ENCODE results near the gene NPEPPS.
"Not testable (repeated sequence)": the region's sequence is repeated elsewhere in the genome, so short reads cannot be mapped to it uniquely, and the experiment has no call there.

NPEPPS gene

DNA sequence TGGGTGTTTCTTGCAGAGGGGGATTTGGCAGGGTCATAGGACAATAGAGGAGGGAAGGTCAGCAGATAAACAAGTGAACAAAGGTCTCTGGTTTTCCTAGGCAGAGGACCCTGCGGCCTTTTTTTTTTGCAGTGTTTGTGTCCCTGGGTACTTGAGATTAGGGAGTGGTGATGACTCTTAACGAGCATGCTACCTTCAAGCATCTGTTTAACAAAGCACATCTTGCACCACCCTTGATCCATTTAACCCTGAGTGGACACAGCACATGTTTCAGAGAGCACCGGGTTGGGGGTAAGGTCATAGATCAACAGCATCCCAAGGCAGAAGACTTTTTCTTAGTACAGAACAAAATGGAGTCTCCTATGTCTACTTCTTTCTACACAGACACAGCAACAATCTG lies 25.2 kb downstream of the NPEPPS start:
- DNase-seq (ENCODE audit: extremely low spot score); CTCF ChIA-PET; POLR2A ChIA-PET: not testable (repeated sequence)

DNA sequence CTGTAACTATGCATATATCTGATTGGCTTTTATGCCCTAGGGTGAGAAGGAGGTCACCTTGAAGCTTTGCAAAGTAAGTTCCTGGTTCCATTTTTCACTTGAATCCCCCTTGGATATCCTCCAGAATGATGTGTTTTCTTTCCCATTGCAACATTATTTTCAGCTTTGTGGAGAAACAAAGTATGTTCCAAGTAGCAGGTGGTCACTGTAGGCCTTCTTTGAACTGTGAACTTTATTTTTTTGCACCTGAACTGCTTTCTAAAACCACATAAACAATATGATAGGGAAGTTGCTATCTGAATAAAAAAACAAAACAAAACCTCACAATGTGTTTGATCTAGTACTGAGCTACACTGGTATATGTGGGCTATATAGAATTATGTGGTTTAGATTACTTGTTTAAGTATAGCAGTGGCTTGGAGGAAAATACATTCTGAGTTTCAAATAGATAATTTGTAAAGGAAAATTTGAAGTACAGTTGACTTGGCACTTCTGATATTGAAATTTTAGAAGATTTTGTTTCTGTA lies 29.7 kb downstream of the NPEPPS start:
- CTCF ChIA-PET; POLR2A ChIA-PET; DNase-seq (ENCODE audit: extremely low spot score): not testable (repeated sequence)

DNA sequence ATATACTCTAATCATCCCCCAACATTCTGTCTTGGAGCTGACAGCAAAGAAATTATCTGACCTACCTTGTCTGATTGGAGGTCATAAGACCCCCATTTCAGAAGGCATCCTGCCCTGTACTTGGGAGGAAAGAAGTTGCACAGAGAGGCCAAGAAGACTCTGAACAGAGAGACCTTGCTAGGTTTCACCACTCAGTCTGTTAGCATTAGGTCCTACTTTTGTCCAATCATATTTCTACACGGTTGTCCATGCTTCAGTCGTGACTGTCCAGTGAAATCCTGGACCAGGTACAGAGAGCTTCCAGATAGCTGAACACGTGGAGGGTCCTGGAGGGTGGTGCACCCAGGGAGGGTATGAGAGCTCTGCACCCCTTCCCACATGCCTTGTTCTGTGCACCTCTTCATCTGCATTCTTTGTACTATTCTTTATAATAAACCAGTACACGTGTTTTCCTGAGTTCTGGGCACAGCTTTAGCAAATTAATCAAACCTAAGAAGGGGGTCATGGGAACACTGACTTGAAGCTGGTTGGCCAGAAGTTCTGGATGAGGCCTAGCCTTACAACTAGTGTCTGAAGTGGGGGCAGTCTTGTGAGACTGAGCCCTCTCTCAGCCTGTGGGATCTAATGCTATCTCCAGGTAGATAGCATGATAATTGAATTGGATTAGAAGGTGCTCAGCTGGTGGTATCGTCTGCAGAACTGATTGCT lies 30.9 kb downstream of the NPEPPS start:
- DNase-seq (ENCODE audit: extremely low spot score); POLR2A ChIA-PET; CTCF ChIA-PET: not testable (repeated sequence)

DNA sequence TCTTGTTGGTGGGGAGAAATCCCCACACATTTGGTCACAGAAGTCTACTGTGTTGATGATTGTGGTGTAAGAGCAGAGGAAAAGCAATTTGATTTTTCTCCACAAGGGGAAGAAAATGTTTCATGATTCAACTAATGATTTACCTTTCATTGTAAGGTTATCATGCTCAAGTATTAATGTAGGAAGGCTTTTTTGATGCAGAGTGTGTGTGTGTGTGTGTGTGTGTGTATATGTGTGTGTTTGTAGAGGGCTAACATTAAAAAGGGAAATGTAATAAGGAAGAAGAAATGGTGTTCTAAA lies 31.4 kb downstream of the NPEPPS start:
- DNase-seq (ENCODE audit: extremely low spot score); CTCF ChIA-PET; POLR2A ChIA-PET: not testable (repeated sequence)

DNA sequence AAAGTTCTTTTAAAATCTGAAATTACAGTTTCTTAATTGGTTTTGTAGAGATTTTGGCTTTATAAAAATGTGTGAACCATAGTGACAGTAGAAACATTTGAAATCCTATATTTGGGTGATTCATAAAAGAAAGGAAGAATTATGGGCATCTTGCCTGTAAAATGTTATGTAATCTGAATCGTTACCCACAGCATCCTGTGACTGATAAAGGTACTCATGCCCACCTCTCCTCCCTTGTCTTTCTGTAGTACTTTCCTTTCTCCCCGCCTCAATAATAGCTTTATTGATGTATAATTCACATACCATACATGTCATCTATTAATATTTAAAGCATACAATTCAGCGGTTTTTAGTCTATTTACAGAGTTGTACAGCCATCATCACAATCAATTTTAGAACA lies 36.4 kb downstream of the NPEPPS start:
- DNase-seq (ENCODE audit: extremely low spot score); CTCF ChIA-PET; POLR2A ChIA-PET: not testable (repeated sequence)

DNA sequence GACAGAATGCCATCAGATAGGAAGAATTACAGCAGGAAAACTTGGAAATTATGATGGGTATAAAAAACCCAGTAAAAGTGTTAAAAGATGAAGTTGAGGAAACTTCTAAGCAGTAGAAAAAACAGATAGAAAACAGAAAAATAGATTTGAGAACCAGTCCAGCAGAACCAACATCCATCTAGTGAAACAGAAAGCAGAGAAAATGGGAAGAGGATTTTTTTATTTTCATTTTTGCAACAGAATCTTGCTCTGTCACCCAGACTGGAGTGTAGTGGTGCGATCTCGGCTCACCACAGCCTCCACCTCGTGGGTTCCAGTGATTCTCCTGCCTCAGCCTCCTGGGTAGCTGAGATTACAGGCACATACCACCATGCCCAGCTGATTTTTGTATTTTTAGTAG lies 41.7 kb downstream of the NPEPPS start:
- POLR2A ChIA-PET; DNase-seq (ENCODE audit: extremely low spot score); CTCF ChIA-PET: not testable (repeated sequence)

DNA sequence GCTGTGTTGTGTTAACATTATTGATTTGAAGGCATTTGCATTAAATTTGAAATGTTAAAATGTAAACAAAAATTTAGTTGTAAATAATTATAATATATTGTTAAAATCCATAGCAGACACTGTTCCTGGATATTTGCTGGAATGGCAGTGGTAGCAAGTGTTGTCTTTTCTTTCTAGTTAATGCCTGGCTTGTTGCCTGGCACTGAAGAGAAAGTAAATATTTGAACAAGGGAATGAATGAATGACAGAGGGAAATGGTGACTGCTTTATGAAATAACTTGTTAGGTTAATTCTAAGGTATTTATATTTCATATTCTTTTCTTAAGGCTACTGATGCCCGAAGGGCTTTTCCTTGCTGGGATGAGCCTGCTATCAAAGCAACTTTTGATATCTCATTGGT lies 51.5 kb downstream of the NPEPPS start:
- CTCF ChIA-PET; DNase-seq (ENCODE audit: extremely low spot score); POLR2A ChIA-PET: not testable (repeated sequence)

DNA sequence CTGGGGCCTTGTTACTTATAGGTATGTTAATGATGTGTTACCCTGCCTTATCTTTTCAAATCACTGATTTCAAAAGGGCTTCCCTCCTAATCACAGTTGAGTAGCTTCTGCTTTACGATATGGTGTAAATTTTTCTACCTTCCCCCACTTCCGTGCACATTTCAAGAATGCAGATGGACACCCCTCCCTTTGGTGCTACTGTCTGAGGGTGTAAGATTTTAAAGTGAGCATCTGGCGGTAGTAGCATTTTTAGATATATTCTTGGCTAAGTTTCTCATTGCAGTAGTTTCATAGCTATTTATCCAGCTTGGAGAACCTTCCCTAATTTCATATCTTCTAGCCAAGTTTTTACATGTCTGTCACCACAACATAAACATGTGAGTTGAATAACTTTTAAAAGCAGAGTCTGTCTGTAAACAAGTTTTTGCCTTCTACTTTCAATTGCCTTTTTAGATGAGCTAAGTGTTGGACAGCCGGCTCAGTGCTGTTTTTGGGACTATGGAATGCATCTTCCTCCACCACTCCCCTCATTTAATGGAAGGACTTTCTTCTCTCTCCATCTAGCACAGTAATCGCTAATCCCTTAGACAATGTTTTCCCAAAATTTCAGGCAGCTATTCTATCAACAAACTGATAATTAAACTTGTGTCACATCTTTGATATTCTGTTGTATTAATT lies 55.6 kb downstream of the NPEPPS start:
- CTCF ChIA-PET; POLR2A ChIA-PET; DNase-seq (ENCODE audit: extremely low spot score): not testable (repeated sequence)

DNA sequence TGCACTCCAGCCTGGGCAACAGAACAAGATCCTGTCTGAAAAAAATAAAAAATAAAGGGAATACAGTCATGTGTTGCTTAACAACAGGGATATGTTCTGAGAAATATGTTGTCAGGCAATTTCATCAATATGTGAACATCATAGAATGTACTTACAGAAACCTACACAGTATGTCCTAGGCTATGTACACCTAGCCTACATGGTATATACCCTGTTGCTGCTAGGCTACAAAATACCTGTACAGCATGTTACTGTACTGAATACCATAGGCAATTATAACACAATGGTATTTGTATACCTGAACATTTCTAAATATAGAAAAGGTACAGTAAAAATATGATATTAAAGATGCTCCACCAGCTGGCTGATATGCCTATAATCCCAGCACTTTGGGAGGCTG lies 62.6 kb downstream of the NPEPPS start:
- POLR2A ChIA-PET; DNase-seq (ENCODE audit: extremely low spot score): not testable (repeated sequence)
- CTCF ChIA-PET, result interaction anchor here (1.1 to 1.9 kb wide), 4 partner anchors 10 to 23 kb away, joined by 3 to 4 read pairs (median 4); no protein-coding TSS in a partner anchor

DNA sequence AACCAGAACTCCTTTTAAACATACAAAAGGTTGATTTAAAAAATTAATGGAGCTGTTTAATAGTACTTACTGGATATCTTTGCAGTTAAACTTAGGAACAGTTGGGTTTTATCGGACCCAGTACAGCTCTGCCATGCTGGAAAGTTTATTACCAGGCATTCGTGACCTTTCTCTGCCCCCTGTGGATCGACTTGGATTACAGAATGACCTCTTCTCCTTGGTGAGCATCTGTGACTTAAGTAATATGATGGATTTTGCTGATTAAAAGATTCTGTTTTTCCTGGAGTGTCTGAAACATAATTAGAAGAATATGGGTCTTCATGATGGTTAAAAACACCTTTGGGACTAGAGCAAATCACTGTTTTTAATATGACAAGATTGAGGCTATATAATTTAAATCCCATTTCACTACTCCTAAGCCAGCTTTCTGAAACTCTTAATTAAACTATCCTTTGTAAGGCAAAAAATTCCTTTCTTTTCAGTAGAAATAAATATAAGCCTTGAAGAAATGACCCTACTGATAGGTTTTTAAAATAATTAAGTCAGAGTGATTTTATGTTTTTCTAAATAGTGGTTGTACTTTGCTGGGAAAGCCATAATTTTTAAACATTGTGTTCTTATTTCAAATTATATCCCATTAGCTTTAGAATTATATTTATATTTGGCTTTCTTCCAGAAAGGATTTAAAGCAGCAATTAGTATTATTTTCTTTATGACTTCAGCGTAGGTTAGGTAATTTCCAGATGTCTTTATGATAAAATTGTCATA lies 73.1 kb downstream of the NPEPPS start:
- CTCF ChIA-PET, result interaction anchor here (2.0 to 5.0 kb wide), 2 partner anchors 11 kb away, joined by 4 to 52 read pairs; no protein-coding TSS in a partner anchor
- POLR2A ChIA-PET, result no interaction called here
- TF ChIP-seq, protein P1, sequence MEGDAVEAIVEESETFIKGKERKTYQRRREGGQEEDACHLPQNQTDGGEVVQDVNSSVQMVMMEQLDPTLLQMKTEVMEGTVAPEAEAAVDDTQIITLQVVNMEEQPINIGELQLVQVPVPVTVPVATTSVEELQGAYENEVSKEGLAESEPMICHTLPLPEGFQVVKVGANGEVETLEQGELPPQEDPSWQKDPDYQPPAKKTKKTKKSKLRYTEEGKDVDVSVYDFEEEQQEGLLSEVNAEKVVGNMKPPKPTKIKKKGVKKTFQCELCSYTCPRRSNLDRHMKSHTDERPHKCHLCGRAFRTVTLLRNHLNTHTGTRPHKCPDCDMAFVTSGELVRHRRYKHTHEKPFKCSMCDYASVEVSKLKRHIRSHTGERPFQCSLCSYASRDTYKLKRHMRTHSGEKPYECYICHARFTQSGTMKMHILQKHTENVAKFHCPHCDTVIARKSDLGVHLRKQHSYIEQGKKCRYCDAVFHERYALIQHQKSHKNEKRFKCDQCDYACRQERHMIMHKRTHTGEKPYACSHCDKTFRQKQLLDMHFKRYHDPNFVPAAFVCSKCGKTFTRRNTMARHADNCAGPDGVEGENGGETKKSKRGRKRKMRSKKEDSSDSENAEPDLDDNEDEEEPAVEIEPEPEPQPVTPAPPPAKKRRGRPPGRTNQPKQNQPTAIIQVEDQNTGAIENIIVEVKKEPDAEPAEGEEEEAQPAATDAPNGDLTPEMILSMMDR (IDR thresholded peaks at IDR 0.05; ENCODE audit: control extremely low read depth, extremely low read depth, low read depth, missing control alignments), result no peak
- DNase-seq (ENCODE audit: extremely low spot score), result no peak

DNA sequence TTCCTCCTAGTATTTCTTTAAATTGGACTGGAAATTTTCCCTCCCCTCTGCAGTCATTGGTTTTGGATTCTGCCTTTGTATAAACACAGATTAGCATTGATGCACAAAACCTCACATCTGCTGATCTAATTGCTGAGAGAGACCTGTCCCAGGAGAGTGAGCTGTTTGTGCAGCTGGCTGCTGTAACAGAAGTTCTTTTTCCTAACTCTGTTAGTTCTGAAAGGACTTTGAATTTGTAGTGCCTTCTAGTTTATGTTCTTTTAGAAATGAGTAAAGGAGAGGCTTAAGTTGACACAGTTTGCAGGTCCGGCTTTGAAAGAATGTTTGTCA lies 73.7 kb downstream of the NPEPPS start:
- TF ChIP-seq, protein P1 (IDR thresholded peaks at IDR 0.05; ENCODE audit: control extremely low read depth, extremely low read depth, low read depth, missing control alignments), result no peak
- ChIA-PET POLR2A (no interaction called here), CTCF (interaction anchor here (5.0 kb wide), 1 partner anchor 10 kb away, joined by 52 read pairs; no protein-coding TSS in a partner anchor)
- DNase-seq (ENCODE audit: extremely low spot score), result no peak
